IMR-90 (cell line): ENCODE measurements around the gene UBP1. TPM values are rescaled to one million over a fixed set of nuclear protein-coding genes. Genes with fewer than 3 reads are reported as not detected.

ENCODE experiments used
- ATAC-seq: fragments of 200-7000 bp; cut with Tn5 transposase; 2 replicates; pipeline ENCODE4 v1.9.1; 2020; ENCODE audit warnings: low read depth, mild to moderate bottlenecking, moderate library complexity
- BruUV-seq: library from RNA; stranded (reverse); fragments of 400-500 nt; replicated peaks from 2 replicates; lab custom pipeline; 2021; lab: Mats Ljungman, UMichigan
- CTCF ChIA-PET: fragments of 300-600 bp; formaldehyde crosslinking; extraction: SDS; loops from one replicate; lab custom pipeline; 2021; ENCODE audit warnings: antibody characterized with exemption; lab: Yijun Ruan, JAX
- POLR2A ChIA-PET: fragments of 300-600 bp; sonication (Branson Sonifier 250); formaldehyde crosslinking; loops from one replicate; lab custom pipeline; 2022; ENCODE audit warnings: antibody characterized with exemption; ENCODE audit not compliant: unreplicated experiment; lab: Charles Lee
- DNase-seq: peaks from one replicate; pipeline ENCODE4 v3.0.0; 2013
- H2AFZ ChIP-seq: replicated peaks from 2 replicates; pipeline ENCODE3; 2013; ENCODE audit warnings: low read length, mild to moderate bottlenecking; ENCODE audit not compliant: poor library complexity
- H2AK5ac ChIP-seq: 2 replicates; pipeline ENCODE4 v1.6.1; 2013; ENCODE audit warnings: low read depth, low read length, inconsistent platforms
- H2AK9ac ChIP-seq: replicated peaks from 2 replicates; pipeline ENCODE3; 2013; ENCODE audit warnings: mild to moderate bottlenecking, low read depth, low read length, moderate library complexity; ENCODE audit not compliant: poor library complexity
- H2BK120ac ChIP-seq: 2 replicates; pipeline ENCODE4 v1.6.1; 2013; ENCODE audit warnings: low read depth, low read length, inconsistent platforms
- H2BK15ac ChIP-seq: 3 replicates; pipeline ENCODE4 v1.6.1; 2013; ENCODE audit warnings: low read depth, low read length, inconsistent platforms
- H2BK20ac ChIP-seq: 2 replicates; pipeline ENCODE4 v1.6.1; 2013; ENCODE audit warnings: low read depth, mild to moderate bottlenecking, inconsistent platforms, low read length, moderate library complexity
- H2BK5ac ChIP-seq: 2 replicates; pipeline ENCODE4 v1.6.1; 2013; ENCODE audit warnings: mild to moderate bottlenecking, low read depth, low read length, inconsistent platforms; ENCODE audit not compliant: poor library complexity, severe bottlenecking
- H3K14ac ChIP-seq: replicated peaks from 2 replicates; pipeline ENCODE4 v1.6.1; 2013; ENCODE audit warnings: low read depth, low read length, inconsistent platforms
- H3K18ac ChIP-seq: 2 replicates; pipeline ENCODE4 v1.6.1; 2013; ENCODE audit warnings: low read depth, low read length, control low read depth
- H3K23ac ChIP-seq: 2 replicates; pipeline ENCODE4 v1.6.1; 2013; ENCODE audit warnings: low read depth, low read length, inconsistent platforms
- H3K27ac ChIP-seq: 2 replicates; pipeline ENCODE4 v1.5.1; 2013; ENCODE audit warnings: mild to moderate bottlenecking, control low read depth, low read length; ENCODE audit not compliant: insufficient read depth
- H3K27me3 ChIP-seq: 2 replicates; pipeline ENCODE4 v1.6.1; 2013; ENCODE audit warnings: low read length; ENCODE audit not compliant: control insufficient read depth, insufficient read depth
- H3K36me3 ChIP-seq: 2 replicates; pipeline ENCODE4 v1.6.1; 2013; ENCODE audit warnings: low read length, mixed read lengths; ENCODE audit not compliant: control insufficient read depth, insufficient read depth
- H3K4ac ChIP-seq: 2 replicates; pipeline ENCODE4 v1.6.1; 2013; ENCODE audit warnings: low read depth, low read length, inconsistent platforms
- H3K4me1 ChIP-seq: 2 replicates; pipeline ENCODE4 v1.6.1; 2013; ENCODE audit warnings: low read length, mixed read lengths; ENCODE audit not compliant: control insufficient read depth, insufficient read depth
- H3K4me2 ChIP-seq: 2 replicates; pipeline ENCODE4 v1.6.1; 2013; ENCODE audit warnings: low read depth, mild to moderate bottlenecking, control low read depth, low read length, moderate library complexity
- H3K4me3 ChIP-seq: 2 replicates; pipeline ENCODE4 v1.5.1; 2013; ENCODE audit warnings: low read depth, mild to moderate bottlenecking, control low read depth, low read length, moderate library complexity; ENCODE audit not compliant: insufficient read depth
- H3K56ac ChIP-seq: 2 replicates; pipeline ENCODE4 v1.6.1; 2013; ENCODE audit warnings: low read length, inconsistent platforms; ENCODE audit not compliant: insufficient read depth; ENCODE audit errors: extremely low read depth
- H3K79me1 ChIP-seq, 2 experiments: 2 replicates each; pipeline ENCODE4 v1.6.1; 2013; ENCODE audit warnings: low read length in 2 of 2, inconsistent platforms in 1 of 2, low read depth in 1 of 2
- H3K9ac ChIP-seq: 2 replicates; pipeline ENCODE4 v1.6.1; 2013; ENCODE audit warnings: low read depth, low read length, control low read depth
- H3K9me1 ChIP-seq: 2 replicates; pipeline ENCODE4 v1.6.1; 2013; ENCODE audit warnings: low read length, inconsistent platforms; ENCODE audit not compliant: insufficient read depth
- H3K9me3 ChIP-seq: 2 replicates; pipeline ENCODE4 v1.6.1; 2013; ENCODE audit warnings: low read length; ENCODE audit not compliant: control insufficient read depth, insufficient read depth
- H4K20me1 ChIP-seq: 2 replicates; pipeline ENCODE4 v1.6.1; 2013; ENCODE audit warnings: low read length, inconsistent platforms; ENCODE audit not compliant: insufficient read depth
- H4K5ac ChIP-seq: 2 replicates; pipeline ENCODE4 v1.6.1; 2013; ENCODE audit warnings: mild to moderate bottlenecking, low read depth, low read length, control low read depth
- H4K8ac ChIP-seq, 2 experiments: 2 replicates each; pipeline ENCODE4 v1.6.1; 2013; ENCODE audit warnings: low read depth in 2 of 2, low read length in 2 of 2, control low read depth in 1 of 2, inconsistent platforms in 1 of 2
- H4K91ac ChIP-seq: 2 replicates; pipeline ENCODE4 v1.6.1; 2013; ENCODE audit warnings: low read depth, low read length, inconsistent platforms; ENCODE audit not compliant: insufficient read depth
- CHD1 ChIP-seq: IDR thresholded peaks from 2 replicates; pipeline ENCODE4 v1.6.1; 2012; ENCODE audit warnings: low read depth, low read length, improper control_type of control experiment
- MAFK ChIP-seq: IDR thresholded peaks from 2 replicates; pipeline ENCODE4 v1.6.1; 2012; ENCODE audit warnings: low read depth, low read length, improper control_type of control experiment
- WGBS, 2 experiments: methylation state at CpG; one replicate each; pipeline versions ENCODE4 v1.1.5 to v1.1.7; 2013; ENCODE audit warnings: missing lambda C conversion rate in 2 of 2; ENCODE audit not compliant: insufficient read length in 1 of 2; ENCODE audit errors: extremely low coverage in 2 of 2; 5-methylcytosine and 5-hydroxymethylcytosine counted together
- dilution Hi-C: fragments of 300-500 bp; cut with HindIII; formaldehyde crosslinking; loops from one replicate; pipeline ENCODE4 v1.14.3; 2018; ENCODE audit warnings: low sequenced_read_pairs; ENCODE audit not compliant: unreplicated experiment
- in situ Hi-C: fragments of 300-500 bp; cut with MboI; formaldehyde crosslinking; loops from 3 replicates; pipeline ENCODE4 v1.14.3; 2019; ENCODE audit warnings: low sequenced_read_pairs, inconsistent platforms, mixed read lengths
- intact Hi-C: fragments of 100-400 bp; cut with micrococcal nuclease; formaldehyde crosslinking; loops from 2 replicates; pipeline ENCODE4 v1.10.0; 2022
- polyA plus RNA-seq, 3 experiments: library from polyadenylated mRNA; depleted of rRNA; stranded (reverse); fragments of >200 nt; gene quantifications; 2 replicates each; pipeline ENCODE4 v1.2.3, GENCODE V29; 2012; ENCODE audit warnings: low replicate concordance in 1 of 3
- total RNA-seq: library from RNA; depleted of rRNA; stranded (reverse); fragments of >200 nt; gene quantifications from 2 replicates; pipeline ENCODE4 v1.2.3, GENCODE V29; 2012

UBP1 gene
- total and polyA plus RNA-seq, 2 of the 4 experiments (the other 2 are of a cell fraction): 56.3 to 73.8 TPM

GRCh38 chr3:33358172-33358781 lies 81.9 kb downstream of the UBP1 start:
- CTCF ChIA-PET: interaction anchor here (1.1 kb wide), 1 partner anchor 15 kb away, joined by 3 read pairs; no protein-coding TSS in a partner anchor

More at GRCh38 chr3:33358172-33358781, 81.9 kb downstream of the UBP1 start:
- peaks cover 5% of the 10 kb centered on the region for H3K4me1 ChIP-seq
- in situ Hi-C loops: loop anchor here (25.0 kb wide), 1 partner anchor 396 kb away; the partner anchor contains the start of gene CCR4
- DNase-seq (no peak), ATAC-seq (no peak)
- H3K4me2 ChIP-seq: no peak overlapping the region
- peaks cover 9 to 11% of the 10 kb centered on the region in 2 experiments; a peak in 3 of 4 replicates for H3K79me1 ChIP-seq
- peak overlapping the region; percentile 36 for H2BK5ac ChIP-seq
- H3K56ac ChIP-seq: no peak overlapping the region
- H3K27me3 ChIP-seq: no peaks in the 10 kb centered on the region
- peak overlapping the region; percentile 2; the same call in 1 of the 2 replicates for H4K5ac ChIP-seq
- peaks cover 6% of the 10 kb centered on the region; the same call in 1 of the 2 replicates for H3K9me1 ChIP-seq
- no peaks in the 10 kb centered on the region for H3K36me3 ChIP-seq
- H2AFZ ChIP-seq: no peak overlapping the region
- no peak overlapping the region for H2AK9ac ChIP-seq
- peak overlapping the region; percentile 52 for H2BK20ac ChIP-seq
- H2BK120ac ChIP-seq: peak overlapping the region; percentile 49; the same call in 1 of the 2 replicates
- peak overlapping the region; percentile 69 for H2AK5ac ChIP-seq
- H3K9ac ChIP-seq: no peak overlapping the region
- no TSS peak for BruUV-seq
- H3K4ac ChIP-seq: peak overlapping the region; percentile 80
- H3K18ac ChIP-seq: peak overlapping the region; percentile 0; the same call in 1 of the 2 replicates
- H2BK15ac ChIP-seq: peak overlapping the region; percentile 69; the same call in 1 of the 3 replicates
- no peak overlapping the region for H3K27ac ChIP-seq
- WGBS, 2 experiments: 78% methylated on average over 4 of the region's 4 CpGs; no CpG with 5 or more reads in 1 of the 2 experiments
- H3K14ac ChIP-seq: peak overlapping the region; percentile 55; the same call in 1 of the 2 replicates
- H3K4me3 ChIP-seq: no peak overlapping the region
- TF ChIP-seq CHD1: no peak
- TF ChIP-seq MAFK: no peak
- dilution Hi-C loops: no loop called here
- H3K23ac ChIP-seq: peak overlapping the region; percentile 53; the same call in 1 of the 2 replicates
- no peaks in the 10 kb centered on the region for H3K9me3 ChIP-seq
- no peaks in the 10 kb centered on the region for H4K20me1 ChIP-seq
- POLR2A ChIA-PET: no interaction called here
- peak overlapping the region; percentile 44; the same call in 1 of the 2 replicates for H4K91ac ChIP-seq
- peak overlapping the region in 1 of 2 experiments; percentile 58; a peak in 1 of 4 replicates for H4K8ac ChIP-seq
- intact Hi-C loops: loop anchor here (5.0 kb wide), 1 partner anchor 41 kb away; no protein-coding TSS in a partner anchor
